Caco-2 (cell line): ENCODE results near the gene ABITRAM. TPM values are rescaled to one million over a fixed set of nuclear protein-coding genes. Genes with fewer than 3 reads are reported as not detected.

Experiments
- BruUV-seq: library from RNA; stranded (reverse); fragments of 400-500 nt; replicated peaks from 2 replicates; lab custom pipeline; 2021; lab: Mats Ljungman, UMichigan
- CTCF ChIA-PET: fragments of 300-600 bp; sonication (Branson Sonifier 250); formaldehyde crosslinking; loops from one replicate; lab custom pipeline; 2022; ENCODE audit warnings: antibody characterized with exemption; lab: Charles Lee
- POLR2A ChIA-PET: fragments of 300-600 bp; sonication (Branson Sonifier 250); formaldehyde crosslinking; loops from one replicate; lab custom pipeline; 2022; ENCODE audit warnings: antibody characterized with exemption; lab: Charles Lee
- DNase-seq, 2 experiments: peaks; one replicate each; pipeline versions ENCODE4 v3.0.0 to v3.0.0-alpha.2; 2020 to 2022
- H3K27me3 ChIP-seq: replicated peaks from 2 replicates; pipeline ENCODE4 v1.6.0; 2011; ENCODE audit warnings: low read length; ENCODE audit not compliant: control insufficient read depth, insufficient read depth
- H3K36me3 ChIP-seq: 2 replicates; pipeline ENCODE4 v1.5.1; 2011; ENCODE audit warnings: low read length; ENCODE audit not compliant: control insufficient read depth, insufficient read depth
- H3K4me1 ChIP-seq: fragments of 250-450 bp; sonication (Bioruptor Pico); 2 replicates; pipeline ENCODE4 v1.5.1; 2020; ENCODE audit warnings: mild to moderate bottlenecking
- H3K4me3 ChIP-seq: 2 replicates; pipeline ENCODE4 v1.5.1; 2011; ENCODE audit warnings: low read depth, mild to moderate bottlenecking, control low read depth, low read length
- H3K9me3 ChIP-seq: fragments of 250-450 bp; sonication (Bioruptor Pico); 2 replicates; pipeline ENCODE4 v1.5.1; 2020; ENCODE audit warnings: mild to moderate bottlenecking, moderate library complexity
- H3K27ac Mint-ChIP-seq: one replicate; pipeline ENCODE4 v1.8.0; 2022; ENCODE audit warnings: mixed read lengths; ENCODE audit not compliant: unreplicated experiment
- H3K27me3 Mint-ChIP-seq: one replicate; pipeline ENCODE4 v1.8.0; 2022; ENCODE audit warnings: mixed read lengths; ENCODE audit not compliant: insufficient read depth, unreplicated experiment
- H3K36me3 Mint-ChIP-seq: one replicate; pipeline ENCODE4 v1.8.0; 2022; ENCODE audit warnings: mild to moderate bottlenecking, mixed read lengths; ENCODE audit not compliant: insufficient read depth, unreplicated experiment
- H3K4me1 Mint-ChIP-seq: one replicate; pipeline ENCODE4 v1.8.0; 2022; ENCODE audit warnings: low read depth, mixed read lengths; ENCODE audit not compliant: unreplicated experiment
- H3K4me3 Mint-ChIP-seq: one replicate; pipeline ENCODE4 v1.8.0; 2022; ENCODE audit warnings: mild to moderate bottlenecking, moderate library complexity, mixed read lengths; ENCODE audit not compliant: unreplicated experiment
- H3K9me3 Mint-ChIP-seq: one replicate; pipeline ENCODE4 v1.8.0; 2022; ENCODE audit warnings: mixed read lengths; ENCODE audit not compliant: unreplicated experiment
- CTCF ChIP-seq, 2 experiments: fragments of 200-600 bp in 1 of 2; IDR thresholded peaks; 1 replicate in 1 of 2; 2 replicates in 1 of 2; pipeline versions ENCODE4 v1.5.1 to v1.8.0; 2011 to 2022; ENCODE audit warnings: antibody characterized with exemption in 1 of 2, control low read depth in 1 of 2, inconsistent platforms in 1 of 2, low read depth in 1 of 2, low read length in 1 of 2, mild to moderate bottlenecking in 1 of 2, moderate library complexity in 1 of 2; ENCODE audit not compliant: insufficient read depth in 1 of 2, severe bottlenecking in 1 of 2, unreplicated experiment in 1 of 2
- intact Hi-C: fragments of 100-400 bp; cut with micrococcal nuclease; formaldehyde crosslinking; loops from one replicate; pipeline ENCODE4 v1.10.0; 2022; ENCODE audit not compliant: unreplicated experiment
- total RNA-seq: library from RNA; stranded (reverse); gene quantifications from 2 replicates; pipeline ENCODE4 v1.2.3, GENCODE V29; 2022

ABITRAM gene
- total RNA-seq, 1 experiment from 2014 or later: 20.5 TPM

- no peak overlapping the region for H3K4me3 ChIP-seq
- no peaks in the 10 kb centered on the region for H3K9me3 ChIP-seq
- Mint-ChIP-seq H3K27me3 (no peaks in the 10 kb centered on the region), H3K27ac (no peak overlapping the region), H3K36me3 (peaks cover 52% of the 10 kb centered on the region), H3K4me1 (no peaks in the 10 kb centered on the region), H3K4me3 (no peak overlapping the region), H3K9me3 (peaks cover 9% of the 10 kb centered on the region)
- ChIA-PET CTCF (no interaction called here), POLR2A (no interaction called here)
- TF ChIP-seq CTCF (IDR thresholded peaks at IDR 0.05; ENCODE audit: insufficient read depth in 1 of 2, low read depth in 1 of 2, low read length in 1 of 2, severe bottlenecking in 1 of 2, unreplicated experiment in 1 of 2): no peak
- intact Hi-C loops: no loop called here
- BruUV-seq: no TSS peak
- H3K36me3 ChIP-seq: peaks cover 2% of the 10 kb centered on the region
- H3K27me3 ChIP-seq: no peaks in the 10 kb centered on the region
- DNase-seq: no peak
- no peaks in the 10 kb centered on the region for H3K4me1 ChIP-seq
These were observed 38.5 kb downstream of the ABITRAM start for GRCh38 chr9:108972626-108973209.

- Histone ChIP-seq H3K9me3 (no peaks in the 10 kb centered on the region), H3K36me3 (peaks cover 2% of the 10 kb centered on the region), H3K4me1 (no peaks in the 10 kb centered on the region), H3K27me3 (no peaks in the 10 kb centered on the region), H3K4me3 (no peak overlapping the region)
- CTCF ChIA-PET: no interaction called here
- no peaks in the 10 kb centered on the region for H3K4me1 Mint-ChIP-seq
- POLR2A ChIA-PET: no interaction called here
- H3K27ac Mint-ChIP-seq: no peak overlapping the region
- H3K4me3 Mint-ChIP-seq: no peak overlapping the region
- H3K36me3 Mint-ChIP-seq: peaks cover 61% of the 10 kb centered on the region
- peaks cover 9% of the 10 kb centered on the region for H3K9me3 Mint-ChIP-seq
- no peak for DNase-seq
- no peaks in the 10 kb centered on the region for H3K27me3 Mint-ChIP-seq
- BruUV-seq: no TSS peak
- TF ChIP-seq CTCF (IDR thresholded peaks at IDR 0.05; ENCODE audit: insufficient read depth in 1 of 2, low read depth in 1 of 2, low read length in 1 of 2, severe bottlenecking in 1 of 2, unreplicated experiment in 1 of 2): no peak
- intact Hi-C loops: no loop called here
These were observed 39.7 kb downstream of the ABITRAM start for GRCh38 chr9:108973895-108974294.

- Histone ChIP-seq H3K4me3 (no peak overlapping the region), H3K9me3 (no peaks in the 10 kb centered on the region), H3K27me3 (no peaks in the 10 kb centered on the region), H3K4me1 (no peaks in the 10 kb centered on the region), H3K36me3 (no peaks in the 10 kb centered on the region; the same call in none of the 2 replicates)
- Mint-ChIP-seq H3K4me1 (no peaks in the 10 kb centered on the region), H3K36me3 (peaks cover 63% of the 10 kb centered on the region), H3K27me3 (no peaks in the 10 kb centered on the region), H3K27ac (no peak overlapping the region), H3K4me3 (no peak overlapping the region), H3K9me3 (no peaks in the 10 kb centered on the region)
- BruUV-seq: no TSS peak
- no peak for DNase-seq
- ChIA-PET POLR2A (no interaction called here), CTCF (no interaction called here)
- intact Hi-C loops: no loop called here
- no peak for TF ChIP-seq CTCF (IDR thresholded peaks at IDR 0.05; ENCODE audit: insufficient read depth in 1 of 2, low read depth in 1 of 2, low read length in 1 of 2, severe bottlenecking in 1 of 2, unreplicated experiment in 1 of 2)
These were observed 44.0 kb downstream of the ABITRAM start for GRCh38 chr9:108978205-108978604.
